DMS53 (cell line): ENCODE measurements around the gene OR10H3.
"Not testable (repeated sequence)": the region's sequence is repeated elsewhere in the genome, so short reads cannot be mapped to it uniquely, and the experiment has no call there.

ENCODE experiments used
- DNase-seq: peaks from one replicate; lab custom pipeline; 2025; lab: John Stamatoyannopoulos, UW

OR10H3 gene

DNA sequence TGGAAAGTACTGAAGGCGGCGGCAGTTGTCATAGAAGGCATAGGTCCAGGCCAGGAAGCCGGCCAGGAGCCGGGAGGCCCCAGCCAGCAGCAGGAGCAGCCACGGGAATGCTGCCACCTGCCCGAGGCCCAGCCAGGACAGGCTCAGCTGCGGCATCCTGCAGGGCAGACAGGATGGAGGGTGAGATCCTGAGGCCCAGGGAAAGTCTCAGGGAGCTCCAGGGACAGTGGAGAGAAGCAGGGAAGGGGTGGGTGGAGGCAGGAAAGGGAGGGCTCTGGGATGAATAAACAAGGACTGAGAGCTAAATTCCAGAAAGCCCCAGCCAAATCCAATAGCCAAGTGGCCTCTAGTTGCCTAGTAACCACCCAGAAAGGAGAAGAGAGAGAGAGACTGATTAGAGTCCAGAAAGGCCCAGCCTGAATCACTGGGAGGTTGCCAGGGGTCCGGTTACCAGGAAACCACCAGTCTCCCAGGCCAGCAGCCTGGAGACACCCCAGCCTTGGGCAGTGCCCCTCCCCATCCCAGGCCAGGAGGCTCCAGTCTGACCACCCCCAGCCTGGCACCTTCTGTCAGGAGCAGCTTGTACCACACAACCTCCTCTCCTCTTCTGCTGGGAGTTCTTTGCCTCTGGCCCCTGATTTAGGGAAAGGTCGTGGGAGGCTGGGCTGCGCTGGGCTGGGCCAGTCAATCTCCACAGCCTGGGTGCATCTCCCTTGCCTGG is 42.1 kb downstream of the OR10H3 start:
- DNase-seq = no peak

- DNase-seq = peak; percentile 3
These were observed 43.0 kb downstream of the OR10H3 start for GRCh38 chr19:15780610-15781418.

- no peak for DNase-seq
These were observed 43.9 kb downstream of the OR10H3 start for GRCh38 chr19:15781661-15782060.

DNA sequence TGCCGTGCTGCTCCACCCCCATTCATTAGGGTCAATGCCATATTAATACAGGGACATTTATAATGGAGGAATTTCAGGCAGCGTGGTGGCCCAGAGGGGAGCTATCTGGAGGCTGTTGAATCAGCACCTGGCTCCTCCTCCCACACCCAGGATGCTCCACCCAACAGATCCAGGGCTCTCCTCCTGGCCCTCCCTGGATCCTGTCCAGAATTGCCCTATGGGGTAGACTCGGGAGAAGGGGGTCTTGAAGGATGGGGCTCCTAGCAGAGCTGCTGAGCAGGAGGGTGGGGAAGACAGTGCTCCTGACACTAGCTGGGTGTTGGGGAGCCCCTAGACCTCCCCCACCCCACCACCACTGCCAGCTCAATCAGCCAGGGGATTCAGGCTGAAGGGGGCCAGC is 44.4 kb downstream of the OR10H3 start:
- no peak for DNase-seq

GRCh38 chr19:15782896-15783295 is 45.1 kb downstream of the OR10H3 start:
- not testable (repeated sequence) for DNase-seq

- no peak for DNase-seq
These were observed 49.9 kb downstream of the OR10H3 start, which contains the start of gene OR10H5 for GRCh38 chr19:15787611-15788155. OR10H5 (plus strand) TSS chr19:15787661; CDS start chr19:15794049, 6,388 bp downstream.

- DNase-seq = no peak
These were observed 50.9 kb downstream of the OR10H3 start for GRCh38 chr19:15788594-15789270.

- DNase-seq = peak; percentile 2
These were observed 52.3 kb downstream of the OR10H3 start for GRCh38 chr19:15790096-15790495.
